GM20000 (cell line): ENCODE data around the gene GRIA2.

Experiments
- DNase-seq: peaks from one replicate; pipeline ENCODE4 v3.0.0; 2012; ENCODE audit warnings: low spot score
- CTCF ChIP-seq: IDR thresholded peaks from 2 replicates; pipeline ENCODE4 v1.5.1; 2012; ENCODE audit warnings: mild to moderate bottlenecking, control low read depth; ENCODE audit errors: extremely low read depth, missing control alignments

GRIA2 gene

GRCh38 chr4:157314906-157315305 lies 94.4 kb downstream of the GRIA2 start:
- no peak for DNase-seq
- TF ChIP-seq CTCF: no peak

GRCh38 chr4:157315968-157316367 lies 95.4 kb downstream of the GRIA2 start:
- TF ChIP-seq CTCF: no peak
- no peak for DNase-seq

- DNase-seq: no peak
- TF ChIP-seq CTCF: no peak
Observed at GRCh38 chr4:157320092-157320491, 99.6 kb downstream of the GRIA2 start.

GRCh38 chr4:157327666-157328065 lies 107.1 kb downstream of the GRIA2 start:
- TF ChIP-seq CTCF: no peak

GRCh38 chr4:157357887-157358286 lies 137.4 kb downstream of the GRIA2 start:
- no peak for TF ChIP-seq CTCF
- DNase-seq: no peak

More at GRCh38 chr4:157327666-157328065, 107.1 kb downstream of the GRIA2 start:
- DNase-seq: no peak

- DNase-seq: no peak
- no peak for TF ChIP-seq CTCF
Observed at GRCh38 chr4:157358439-157358838, 137.9 kb downstream of the GRIA2 start.

- no peak for DNase-seq
- TF ChIP-seq CTCF: no peak
Observed at GRCh38 chr4:157358851-157359250, 138.3 kb downstream of the GRIA2 start.
